ENCODE results near the gene DCLRE1B.
A peak's percentile ranks its signal among the peaks of the same experiment; 100 is the strongest.

Gene DCLRE1B

DNA sequence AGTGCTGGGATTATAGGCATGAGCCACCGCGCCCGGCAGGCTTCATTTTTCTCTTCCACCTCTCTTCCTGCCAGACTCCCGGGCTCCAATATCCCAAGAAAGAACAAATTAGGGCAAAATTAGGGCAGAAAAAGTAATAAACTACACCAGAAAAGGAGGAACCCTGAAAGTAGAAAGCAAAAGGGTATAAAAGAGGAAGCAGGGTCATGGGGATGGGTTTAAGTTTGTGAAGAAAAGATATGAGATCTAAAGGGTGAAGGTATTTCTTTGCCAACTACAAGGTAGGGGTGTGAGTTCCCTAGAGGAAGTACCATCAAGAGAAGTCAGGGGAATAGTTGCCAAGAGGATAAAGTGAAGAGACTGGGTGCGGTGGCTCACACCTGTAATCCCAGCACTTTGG lies 43.5 kb upstream of the DCLRE1B start:
- Histone ChIP-seq H3K36me3 (replicated peaks; ENCODE audit: low read depth, low read length) (no peaks in the 10 kb centered on the region), H4K20me1 (ENCODE audit: insufficient read depth, low read length) (no peaks in the 10 kb centered on the region), H3K4me3 (ENCODE audit: low read length) (no peak overlapping the region), H3K27ac (ENCODE audit: low read length) (no peak overlapping the region), H3K27me3 (ENCODE audit: low read depth, low read length) (no peaks in the 10 kb centered on the region), H3K9ac (ENCODE audit: low read length) (no peak overlapping the region), H3K9me3 (ENCODE audit: insufficient read depth, low read length) (no peaks in the 10 kb centered on the region), H3K79me2 (ENCODE audit: low read length) (no peaks in the 10 kb centered on the region), H3K4me1 (ENCODE audit: low read length) (peaks cover 56% of the 10 kb centered on the region), H3K4me2 (ENCODE audit: low read length) (peak overlapping the region; percentile 11; the same call in 1 of the 2 replicates), H2AFZ (ENCODE audit: low read depth, low read length) (no peak overlapping the region)
- TF ChIP-seq, protein P1, sequence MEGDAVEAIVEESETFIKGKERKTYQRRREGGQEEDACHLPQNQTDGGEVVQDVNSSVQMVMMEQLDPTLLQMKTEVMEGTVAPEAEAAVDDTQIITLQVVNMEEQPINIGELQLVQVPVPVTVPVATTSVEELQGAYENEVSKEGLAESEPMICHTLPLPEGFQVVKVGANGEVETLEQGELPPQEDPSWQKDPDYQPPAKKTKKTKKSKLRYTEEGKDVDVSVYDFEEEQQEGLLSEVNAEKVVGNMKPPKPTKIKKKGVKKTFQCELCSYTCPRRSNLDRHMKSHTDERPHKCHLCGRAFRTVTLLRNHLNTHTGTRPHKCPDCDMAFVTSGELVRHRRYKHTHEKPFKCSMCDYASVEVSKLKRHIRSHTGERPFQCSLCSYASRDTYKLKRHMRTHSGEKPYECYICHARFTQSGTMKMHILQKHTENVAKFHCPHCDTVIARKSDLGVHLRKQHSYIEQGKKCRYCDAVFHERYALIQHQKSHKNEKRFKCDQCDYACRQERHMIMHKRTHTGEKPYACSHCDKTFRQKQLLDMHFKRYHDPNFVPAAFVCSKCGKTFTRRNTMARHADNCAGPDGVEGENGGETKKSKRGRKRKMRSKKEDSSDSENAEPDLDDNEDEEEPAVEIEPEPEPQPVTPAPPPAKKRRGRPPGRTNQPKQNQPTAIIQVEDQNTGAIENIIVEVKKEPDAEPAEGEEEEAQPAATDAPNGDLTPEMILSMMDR (IDR thresholded peaks at IDR 0.05; ENCODE audit: low read depth, low read length): no peak
- TF ChIP-seq EZH2phosphoT487 (IDR thresholded peaks at IDR 0.05; ENCODE audit: low read depth): no peak

DNA sequence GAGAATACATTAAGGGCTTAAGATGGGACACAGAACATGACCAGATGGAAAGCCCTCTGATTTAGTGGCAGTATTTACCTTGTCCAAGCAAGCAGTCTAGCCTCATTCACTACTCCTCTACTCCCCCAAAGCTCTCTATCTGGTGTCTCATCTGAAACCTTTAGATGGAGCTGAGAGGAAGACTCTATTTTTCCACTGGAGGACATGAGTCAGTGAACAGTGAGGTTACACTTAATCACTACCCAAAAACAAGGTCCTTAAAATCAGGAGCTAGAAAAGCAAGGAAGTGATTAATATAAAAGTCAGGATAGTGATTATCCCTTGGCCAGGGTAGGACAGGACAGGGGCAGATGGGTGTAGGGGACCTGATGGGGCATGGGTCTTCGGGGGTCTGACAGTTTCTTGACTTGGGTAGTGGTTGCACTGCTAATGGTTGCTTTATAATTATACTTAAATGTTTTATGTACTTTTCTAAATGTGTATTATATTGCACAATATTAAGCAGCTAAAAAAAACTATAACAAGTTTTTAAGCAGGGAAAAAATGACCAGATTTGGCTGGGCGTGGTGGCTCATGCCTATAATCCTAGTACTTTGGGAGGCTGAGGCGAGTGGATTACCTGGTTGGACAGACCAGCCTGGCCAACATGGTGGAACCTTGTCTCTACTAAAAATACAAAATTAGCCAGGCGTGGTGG lies 36.6 kb upstream of the DCLRE1B start:
- Histone ChIP-seq H3K27ac (ENCODE audit: low read length) (no peak overlapping the region), H3K4me1 (ENCODE audit: low read length) (peaks cover 20% of the 10 kb centered on the region), H2AFZ (ENCODE audit: low read depth, low read length) (no peak overlapping the region), H3K79me2 (ENCODE audit: low read length) (no peaks in the 10 kb centered on the region), H3K4me2 (ENCODE audit: low read length) (no peak overlapping the region), H4K20me1 (ENCODE audit: insufficient read depth, low read length) (no peaks in the 10 kb centered on the region), H3K4me3 (ENCODE audit: low read length) (no peak overlapping the region), H3K27me3 (ENCODE audit: low read depth, low read length) (no peaks in the 10 kb centered on the region), H3K9me3 (ENCODE audit: insufficient read depth, low read length) (no peaks in the 10 kb centered on the region), H3K36me3 (replicated peaks; ENCODE audit: low read depth, low read length) (no peaks in the 10 kb centered on the region), H3K9ac (ENCODE audit: low read length) (no peak overlapping the region)
- TF ChIP-seq, protein P1 (IDR thresholded peaks at IDR 0.05; ENCODE audit: low read depth, low read length): no peak
- TF ChIP-seq EZH2phosphoT487 (IDR thresholded peaks at IDR 0.05; ENCODE audit: low read depth): no peak

DNA sequence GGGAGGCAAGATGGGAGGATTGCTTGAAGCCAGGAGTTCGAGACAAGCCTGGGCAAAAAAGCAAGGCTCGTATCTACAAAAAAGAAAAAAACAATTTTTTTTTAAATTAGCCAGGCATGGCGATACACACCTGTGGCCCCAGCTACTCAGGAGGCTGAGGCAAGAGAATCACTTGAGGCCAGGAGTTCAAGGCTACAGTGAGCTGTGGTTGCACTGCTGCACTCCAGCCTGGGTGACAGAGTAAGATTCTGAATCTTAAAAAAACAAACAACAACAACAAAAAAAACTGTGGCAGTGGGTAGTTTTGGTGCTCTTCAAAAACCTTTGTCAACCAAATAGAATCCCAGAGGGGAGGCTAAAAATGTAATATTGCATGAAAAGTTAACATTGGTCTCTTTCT lies 34.3 kb upstream of the DCLRE1B start:
- Histone ChIP-seq H3K4me3 (ENCODE audit: low read length) (peak overlapping the region; percentile 68), H2AFZ (ENCODE audit: low read depth, low read length) (no peak overlapping the region), H3K9ac (ENCODE audit: low read length) (peak overlapping the region; percentile 52; the same call in 1 of the 2 replicates), H3K36me3 (replicated peaks; ENCODE audit: low read depth, low read length) (no peaks in the 10 kb centered on the region), H4K20me1 (ENCODE audit: insufficient read depth, low read length) (no peaks in the 10 kb centered on the region), H3K4me2 (ENCODE audit: low read length) (peak overlapping the region; percentile 75), H3K4me1 (ENCODE audit: low read length) (peaks cover 29% of the 10 kb centered on the region), H3K27ac (ENCODE audit: low read length) (no peak overlapping the region), H3K79me2 (ENCODE audit: low read length) (no peaks in the 10 kb centered on the region), H3K9me3 (ENCODE audit: insufficient read depth, low read length) (no peaks in the 10 kb centered on the region), H3K27me3 (ENCODE audit: low read depth, low read length) (no peaks in the 10 kb centered on the region)
- no peak for TF ChIP-seq EZH2phosphoT487 (IDR thresholded peaks at IDR 0.05; ENCODE audit: low read depth)
- TF ChIP-seq, protein P1 (IDR thresholded peaks at IDR 0.05; ENCODE audit: low read depth, low read length): no peak

DNA sequence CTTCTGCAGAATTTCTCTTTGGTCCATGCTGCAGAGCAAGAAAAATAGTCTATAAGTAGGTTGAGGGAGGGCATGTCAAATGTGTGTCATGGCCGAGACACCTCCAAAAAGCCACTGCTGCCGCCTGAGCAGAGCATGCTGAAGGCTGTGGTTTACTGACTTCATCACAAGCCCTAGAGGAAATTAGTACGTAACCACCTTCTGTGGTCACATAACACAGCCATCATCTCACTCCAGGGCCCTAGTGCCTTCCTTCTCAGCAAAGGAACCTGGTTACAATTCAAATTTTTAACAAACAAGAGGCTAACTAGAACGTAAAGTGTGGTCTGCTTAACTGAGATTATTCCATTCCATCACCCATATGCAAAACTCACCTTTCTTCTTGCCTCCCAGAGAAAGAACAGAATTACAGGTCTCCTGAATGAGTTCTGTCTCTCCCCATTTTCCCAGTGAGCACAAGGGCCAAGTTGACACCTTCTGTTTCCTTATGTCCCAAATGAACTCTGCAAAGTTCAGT lies 33.5 kb upstream of the DCLRE1B start, which contains the start of gene PTPN22:
Gene PTPN22 (minus strand): TSS at position 116 of the 517 bp plus-strand sequence.
- H4K20me1 ChIP-seq (ENCODE audit: insufficient read depth, low read length): no peaks in the 10 kb centered on the region
- H3K79me2 ChIP-seq (ENCODE audit: low read length): no peaks in the 10 kb centered on the region
- H3K4me1 ChIP-seq (ENCODE audit: low read length): peaks cover 29% of the 10 kb centered on the region
- H3K9me3 ChIP-seq (ENCODE audit: insufficient read depth, low read length): no peaks in the 10 kb centered on the region
- H3K4me3 ChIP-seq (ENCODE audit: low read length): peak within 1 kb of the TSS; percentile 68
- peak within 1 kb of the TSS; percentile 86 for H2AFZ ChIP-seq (ENCODE audit: low read depth, low read length)
- peak within 1 kb of the TSS; percentile 75 for H3K4me2 ChIP-seq (ENCODE audit: low read length)
- no peaks in the 10 kb centered on the region for H3K36me3 ChIP-seq (replicated peaks; ENCODE audit: low read depth, low read length)
- TF ChIP-seq, protein P1 (IDR thresholded peaks at IDR 0.05; ENCODE audit: low read depth, low read length): no peak
- TF ChIP-seq EZH2phosphoT487 (IDR thresholded peaks at IDR 0.05; ENCODE audit: low read depth): no peak
- peak within 1 kb of the TSS; percentile 18 for H3K27ac ChIP-seq (ENCODE audit: low read length)
- H3K27me3 ChIP-seq (ENCODE audit: low read depth, low read length): no peaks in the 10 kb centered on the region
- H3K9ac ChIP-seq (ENCODE audit: low read length): peak within 1 kb of the TSS; percentile 52
